Stimulated activated CD4-positive, alpha-beta T cell treated with anti-CD3 and anti-CD28 coated beads, Interleukin-15, amount 100 ng/mL, for 1 hour (primary cell): ENCODE results near the gene SMDT1.
"Not testable (repeated sequence)": the region's sequence is repeated elsewhere in the genome, so short reads cannot be mapped to it uniquely, and the experiment has no call there.

ENCODE experiments used
- DNase-seq, 2 donors: peaks; one replicate each; pipeline ENCODE4 v3.0.0-alpha.2; 2020; ENCODE audit warnings: low read depth in 1 of 2, low spot score in 1 of 2

SMDT1 gene

DNA sequence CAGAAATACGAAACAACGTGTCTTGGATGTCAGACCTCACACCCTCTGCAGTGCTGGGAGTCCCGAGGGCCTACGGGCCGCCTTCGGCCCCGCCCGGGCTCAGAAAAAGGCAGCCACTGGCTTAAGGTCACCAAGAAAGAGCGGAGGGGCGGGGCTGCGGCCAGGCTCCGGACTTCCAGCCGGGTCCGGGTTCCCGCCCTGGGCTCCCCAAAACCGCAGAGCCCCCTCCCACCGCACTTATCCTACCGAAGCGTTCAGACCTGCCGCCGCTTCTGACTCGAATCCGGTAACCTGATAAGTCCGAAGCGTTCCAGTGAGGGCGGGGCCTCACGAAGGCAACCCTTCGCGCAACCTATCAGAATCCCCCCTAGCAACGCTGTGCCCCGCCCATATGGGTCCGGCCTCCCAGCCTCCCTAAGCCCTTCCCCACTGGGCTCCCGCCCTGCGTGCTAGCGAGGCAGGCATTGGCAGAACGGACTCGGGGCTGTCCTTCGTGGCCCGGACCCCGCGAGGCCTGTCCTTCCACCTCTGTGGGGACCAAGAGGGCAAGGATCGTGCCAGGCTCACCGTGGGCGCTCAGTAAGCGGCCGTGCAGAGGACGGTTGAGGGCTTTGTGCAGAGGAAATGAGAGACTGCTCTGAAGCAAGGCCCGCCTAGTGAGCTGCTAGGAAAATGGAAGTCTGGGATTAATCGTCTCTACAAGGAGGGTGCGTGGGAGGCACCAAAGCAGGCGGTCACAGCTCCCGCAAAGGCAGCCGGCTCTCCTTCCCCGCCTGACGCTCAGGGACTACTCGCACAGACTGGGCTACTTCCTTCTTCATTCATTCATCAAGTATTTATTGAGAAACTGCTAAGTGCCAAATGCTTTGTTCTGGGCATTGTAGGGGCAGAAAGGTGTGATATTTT is 8.7 kb upstream of the SMDT1 start, which contains the start of gene NAGA:
Gene NAGA (minus strand): TSS at position 296 of the 906 bp plus-strand sequence. CDS start 515 bp downstream, outside the sequence.
- DNase-seq: peak; percentile 75 to 81

DNA sequence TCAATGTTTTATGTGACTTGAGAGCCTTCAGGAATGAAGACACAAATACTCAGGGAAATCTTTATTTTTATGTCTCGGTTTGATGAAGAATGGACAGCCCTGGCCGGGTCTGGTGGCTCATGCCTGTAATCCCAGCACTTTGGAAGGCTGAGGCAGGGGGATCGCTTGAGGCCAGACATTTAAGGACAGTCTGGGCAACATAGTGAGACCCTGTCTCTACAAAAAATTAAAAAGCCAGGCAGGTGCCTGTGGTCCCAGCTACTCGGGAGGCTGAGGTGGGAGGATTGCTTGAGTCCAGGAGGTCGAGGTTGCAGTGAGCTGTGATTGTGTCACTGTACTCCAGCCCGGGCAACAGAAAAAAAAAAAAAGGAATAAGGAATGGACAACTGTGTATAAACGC is 8.0 kb upstream of the SMDT1 start:
- DNase-seq: not testable (repeated sequence)

DNA sequence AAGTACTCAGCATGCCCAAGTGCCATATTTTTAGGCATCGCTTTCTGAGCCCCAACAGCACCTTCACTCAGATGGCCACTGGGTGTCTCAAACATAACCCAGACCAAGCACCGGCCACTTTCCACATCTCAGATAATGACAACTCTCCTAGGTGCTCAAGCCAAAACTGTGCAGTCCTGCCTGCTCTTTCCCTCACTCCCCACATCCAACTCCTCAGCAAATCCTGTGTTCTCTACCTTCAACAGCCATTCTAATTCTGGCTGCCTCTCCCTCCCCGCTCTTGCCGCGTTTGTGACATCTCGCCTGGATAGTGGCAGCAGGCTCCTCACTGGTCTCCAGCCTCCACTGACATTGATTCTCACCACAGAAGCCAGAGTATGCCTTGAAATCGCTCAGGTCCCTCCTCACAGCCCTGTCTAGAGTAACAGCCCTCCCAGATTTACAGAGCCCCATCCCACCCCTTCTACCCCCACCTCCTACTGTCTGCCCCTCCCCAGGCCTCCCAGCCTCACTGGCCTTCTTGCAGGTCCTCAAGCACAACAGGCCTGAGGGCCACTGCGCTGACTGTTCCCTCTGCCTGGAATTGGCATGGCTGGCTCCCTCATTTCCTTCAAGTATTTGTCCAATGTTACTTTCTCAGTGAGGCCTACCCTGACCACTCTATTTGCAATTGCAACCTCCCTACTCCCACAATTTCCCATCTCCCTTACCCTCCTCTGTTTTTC is 6.7 kb upstream of the SMDT1 start:
- DNase-seq: no peak

DNA sequence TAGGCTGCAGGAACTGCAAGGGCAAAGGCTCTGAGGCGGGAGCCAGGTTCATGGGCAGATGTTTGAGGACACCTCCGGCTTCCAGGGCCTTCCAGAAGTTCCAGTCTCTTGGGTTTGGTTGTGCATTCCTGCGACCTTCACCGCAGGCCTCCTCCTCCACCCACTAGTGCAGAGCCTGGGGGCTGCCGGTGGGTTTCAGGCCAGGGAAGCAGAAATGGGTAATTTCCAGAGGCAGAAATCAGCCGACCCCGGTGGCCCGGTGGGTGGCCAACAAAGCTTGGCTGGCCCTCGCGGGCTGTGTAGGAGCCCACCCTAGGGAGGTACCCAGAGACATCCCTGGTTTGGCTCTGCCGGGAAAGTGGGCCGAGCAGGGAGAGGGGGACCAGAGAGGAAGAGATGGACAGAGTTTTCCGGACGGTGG is 5.9 kb upstream of the SMDT1 start:
- no peak for DNase-seq

DNA sequence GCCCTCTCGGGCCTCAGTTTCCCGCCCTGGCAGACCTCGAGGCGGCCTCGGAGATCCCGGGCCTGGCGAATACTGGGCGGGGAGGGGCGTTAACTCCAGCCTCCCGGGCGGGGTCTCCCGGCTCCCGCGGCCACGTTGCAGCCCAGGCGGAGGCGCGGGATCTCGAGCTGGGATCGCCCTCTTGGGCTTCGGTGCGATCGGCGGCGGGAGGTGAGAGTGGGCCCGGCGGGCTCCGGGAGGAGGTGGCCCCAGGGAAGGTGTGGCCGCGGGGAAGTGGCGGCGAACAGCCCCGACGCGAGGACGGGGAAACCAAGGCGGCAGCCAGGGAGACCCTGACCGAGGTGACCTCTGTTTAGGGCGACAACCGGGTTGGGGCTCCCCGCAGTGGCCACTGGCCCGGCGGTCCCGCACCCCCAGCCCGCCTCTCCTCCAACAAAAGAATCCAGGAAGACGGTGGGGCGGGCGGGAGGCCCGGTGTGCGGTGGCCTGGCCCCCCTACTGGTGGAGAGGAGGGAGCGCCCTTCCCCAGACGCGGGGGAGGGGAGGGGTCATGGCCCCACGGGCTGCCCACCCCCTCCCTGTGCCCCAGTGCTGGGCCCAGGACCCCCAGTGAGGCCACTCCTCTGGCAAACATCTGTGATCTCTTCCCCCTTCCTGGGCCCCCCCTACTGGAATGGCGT is 5.2 kb upstream of the SMDT1 start, which contains the start of gene PHETA2:
Gene PHETA2 (plus strand): TSS at position 117 of the 680 bp plus-strand sequence. CDS start 3,046 bp downstream, outside the sequence.
- peak in 1 of 2 donors; percentile 35 for DNase-seq

DNA sequence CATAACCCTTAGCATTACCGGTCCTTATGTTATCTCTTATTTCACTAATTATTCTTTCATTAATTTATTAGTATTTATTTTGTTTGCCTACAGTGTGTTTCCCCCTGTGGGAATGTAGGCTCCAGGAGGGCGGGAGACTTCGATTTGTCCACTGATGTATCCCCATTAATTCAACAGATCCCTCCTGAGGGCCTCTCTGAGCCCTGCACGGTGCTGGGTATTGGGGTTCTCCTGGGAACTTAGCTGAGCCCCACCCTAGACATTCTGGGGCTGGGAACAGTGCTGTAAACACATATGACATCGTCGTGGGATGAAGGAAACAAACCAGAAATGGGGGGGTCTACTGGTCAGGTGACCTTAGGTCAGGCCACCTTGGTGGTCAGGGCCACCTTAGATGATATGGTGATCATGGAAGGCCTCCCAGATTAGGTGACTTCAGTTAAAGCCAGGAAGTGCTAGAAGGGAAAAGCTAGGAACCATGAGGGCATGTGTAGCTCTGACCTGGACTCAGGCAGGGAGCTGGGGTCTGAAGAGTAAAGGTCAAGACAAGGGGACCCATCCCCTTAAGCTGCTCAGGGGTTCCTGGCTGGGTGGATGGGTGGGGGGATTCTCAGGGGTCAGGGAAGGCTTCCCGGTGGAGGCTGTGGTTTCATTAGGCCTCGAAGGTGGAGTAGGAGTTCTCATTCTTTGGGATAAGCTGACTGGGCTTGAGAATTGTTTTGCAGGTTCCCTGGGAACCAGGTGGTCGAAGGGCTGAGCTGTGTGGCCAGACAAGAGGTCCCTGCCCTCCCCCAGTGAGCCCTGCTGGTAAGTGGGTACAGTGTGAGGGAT is 4.4 kb upstream of the SMDT1 start:
- DNase-seq: no peak

DNA sequence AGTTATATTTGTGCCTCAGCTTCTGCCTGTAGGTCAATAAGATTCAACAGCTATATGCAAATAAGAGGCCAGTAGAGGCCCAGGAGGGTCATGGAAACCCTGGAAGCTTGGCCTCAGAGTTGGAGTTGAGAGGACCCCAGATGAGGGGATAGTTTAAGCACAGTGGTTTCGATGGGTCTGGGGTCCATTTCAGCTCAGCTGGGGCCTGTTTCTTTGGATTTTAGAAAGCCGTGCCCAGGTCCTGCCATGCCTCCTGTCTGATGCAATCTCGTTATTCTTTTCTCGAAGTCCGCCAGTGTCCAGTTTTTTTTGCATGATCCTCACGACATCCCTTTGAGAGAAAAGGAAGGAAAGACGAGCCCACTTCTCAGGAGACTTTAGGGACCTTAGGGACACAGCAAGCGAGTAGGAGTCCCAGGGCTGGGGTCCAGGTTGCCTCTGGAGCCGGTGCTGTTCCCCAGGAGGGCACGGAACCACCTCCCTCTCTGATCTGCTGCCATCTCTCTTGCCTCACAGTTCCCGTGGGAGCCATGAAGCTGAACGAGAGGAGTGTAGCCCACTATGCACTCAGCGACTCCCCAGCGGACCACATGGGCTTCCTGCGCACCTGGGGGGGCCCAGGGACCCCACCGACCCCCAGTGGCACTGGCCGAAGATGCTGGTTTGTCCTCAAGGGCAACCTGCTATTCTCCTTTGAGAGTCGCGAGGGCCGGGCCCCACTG is 2.6 kb upstream of the SMDT1 start:
- DNase-seq: no peak

DNA sequence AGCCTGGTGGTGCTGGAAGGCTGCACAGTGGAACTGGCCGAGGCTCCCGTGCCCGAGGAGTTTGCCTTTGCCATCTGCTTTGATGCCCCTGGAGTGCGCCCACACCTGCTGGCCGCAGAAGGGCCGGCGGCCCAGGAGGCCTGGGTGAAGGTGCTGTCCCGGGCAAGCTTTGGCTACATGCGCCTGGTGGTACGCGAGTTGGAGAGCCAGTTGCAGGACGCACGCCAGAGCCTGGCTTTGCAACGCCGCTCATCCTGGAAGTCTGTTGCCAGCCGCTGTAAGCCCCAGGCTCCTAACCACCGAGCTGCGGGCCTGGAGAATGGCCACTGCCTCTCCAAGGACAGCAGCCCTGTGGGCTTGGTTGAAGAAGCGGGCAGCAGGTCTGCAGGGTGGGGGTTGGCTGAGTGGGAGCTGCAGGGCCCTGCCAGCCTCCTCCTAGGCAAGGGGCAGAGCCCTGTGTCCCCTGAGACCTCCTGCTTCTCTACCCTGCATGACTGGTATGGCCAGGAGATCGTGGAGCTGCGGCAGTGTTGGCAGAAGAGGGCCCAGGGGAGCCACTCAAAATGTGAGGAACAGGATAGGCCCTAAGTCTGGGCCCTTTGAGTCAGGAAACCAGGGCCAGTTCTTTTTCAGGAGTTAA is 1.9 kb upstream of the SMDT1 start:
- no peak for DNase-seq

DNA sequence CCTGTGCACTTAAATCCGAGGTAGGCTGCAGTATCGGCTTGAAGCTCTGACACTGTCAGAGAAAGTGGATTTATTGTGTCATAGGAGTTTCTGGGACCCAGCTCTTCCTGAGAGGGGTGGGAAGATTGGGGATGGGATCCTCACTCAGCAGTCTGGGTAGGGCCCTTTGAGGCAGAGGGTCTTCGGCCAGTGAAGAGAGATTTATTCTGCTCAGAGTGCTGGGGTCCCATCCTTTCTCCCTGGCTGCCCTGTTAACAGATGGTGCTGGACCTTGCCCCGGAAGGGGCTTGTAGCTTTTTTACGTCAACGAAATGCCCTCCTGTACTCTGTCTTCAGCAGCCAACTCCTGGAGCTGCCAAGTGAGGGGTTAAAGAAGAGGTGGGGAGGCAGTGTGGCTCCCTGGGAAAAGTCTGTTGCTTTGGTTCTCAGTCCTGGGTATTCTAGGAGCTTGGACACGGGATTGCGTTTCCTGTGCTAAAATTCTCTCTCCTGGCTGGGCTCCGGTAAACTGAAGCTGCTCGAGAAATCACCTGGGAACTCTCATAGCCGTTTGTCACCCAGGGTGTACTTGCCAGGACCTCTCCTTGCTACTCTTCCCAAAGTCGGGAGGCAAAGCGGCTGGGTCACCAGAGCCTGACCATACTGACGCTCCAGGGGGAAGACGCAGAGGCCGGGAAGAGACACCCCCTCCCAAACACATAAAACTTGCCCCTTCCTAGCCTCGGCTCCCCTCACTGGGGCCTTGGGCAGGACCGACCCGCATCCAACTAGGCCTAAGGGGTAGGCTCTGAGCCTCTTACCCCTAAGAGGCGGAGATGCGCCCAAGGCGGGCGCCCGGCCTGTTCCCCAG is 806 bp upstream of the SMDT1 start:
- no peak for DNase-seq

DNA sequence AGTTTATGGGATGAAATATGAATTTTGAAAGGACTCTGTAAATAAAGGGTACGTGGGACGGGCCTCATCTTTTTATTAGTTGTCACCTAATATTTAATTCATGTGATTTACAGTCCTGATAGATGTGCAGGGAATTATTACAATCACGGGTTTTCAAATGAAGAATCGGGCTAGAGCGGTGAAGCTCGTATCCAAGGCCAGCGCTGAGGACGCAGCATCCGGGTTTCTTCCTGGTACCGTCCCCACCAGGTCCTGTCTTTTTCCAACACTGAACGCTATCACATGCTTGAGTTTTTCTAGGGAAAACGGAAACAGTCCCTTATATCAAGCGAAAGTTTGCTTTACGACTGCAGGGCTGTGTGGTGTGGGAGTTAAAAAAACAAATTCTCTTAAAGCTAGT is 787 bp downstream of the SMDT1 start:
- no peak for DNase-seq

DNA sequence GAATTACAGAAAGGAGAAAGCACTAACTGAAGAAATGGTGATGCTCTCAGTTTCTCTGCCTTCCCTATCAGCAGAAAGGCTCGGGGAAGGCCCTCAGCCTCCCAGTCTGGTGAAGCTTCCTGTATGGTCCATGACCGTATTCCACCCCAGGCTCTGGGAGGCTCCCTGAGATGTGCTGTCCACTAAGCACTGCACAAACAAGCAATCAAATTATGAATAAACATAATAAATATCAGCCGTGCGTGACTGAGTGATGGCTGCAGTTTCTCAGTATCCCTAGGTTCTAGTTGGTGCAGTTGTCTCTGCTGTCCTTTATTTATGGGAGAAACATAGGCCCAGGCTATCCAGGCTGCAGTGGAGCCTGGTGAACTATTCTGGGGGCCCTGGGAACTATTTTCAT is 3.6 kb downstream of the SMDT1 start:
- no peak for DNase-seq

DNA sequence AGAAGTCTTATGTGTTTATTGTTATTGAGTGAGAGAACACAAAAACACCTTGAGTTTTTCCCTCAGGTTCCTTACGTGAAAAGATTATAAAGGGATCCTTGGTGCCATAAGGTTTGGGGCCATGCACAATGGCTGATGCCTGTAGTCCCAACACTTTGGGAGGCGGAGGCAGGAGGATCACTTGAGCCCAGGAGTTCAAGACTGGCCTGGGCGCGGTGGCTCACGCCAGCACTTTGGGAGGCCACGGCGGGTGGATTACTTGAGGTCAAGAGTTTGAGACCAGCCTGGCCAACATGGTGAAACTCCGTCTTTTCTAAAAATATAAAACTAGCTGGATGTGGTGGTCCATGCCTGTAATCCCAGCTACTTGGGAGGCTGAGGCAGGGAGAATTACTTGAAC is 5.4 kb downstream of the SMDT1 start:
- DNase-seq: no peak

DNA sequence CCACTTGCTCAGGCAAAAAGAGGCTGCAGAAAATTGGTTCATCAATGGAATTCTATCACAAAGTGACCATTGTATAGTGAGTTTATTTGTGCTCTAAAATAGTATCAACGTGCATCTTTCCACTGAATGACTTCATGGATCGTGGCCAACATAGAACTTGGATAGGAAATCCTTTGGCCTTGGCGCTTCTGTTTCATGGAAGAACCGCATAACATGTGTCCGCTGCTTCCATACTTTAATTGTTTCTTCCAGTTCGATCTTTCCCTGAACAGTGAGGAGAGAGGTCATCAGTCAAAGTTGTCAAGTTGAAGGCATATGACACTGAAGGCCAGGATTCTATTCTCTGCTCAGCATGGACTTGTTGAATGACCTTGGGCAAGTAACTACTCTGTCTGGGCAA is 6.6 kb downstream of the SMDT1 start:
- no peak for DNase-seq

DNA sequence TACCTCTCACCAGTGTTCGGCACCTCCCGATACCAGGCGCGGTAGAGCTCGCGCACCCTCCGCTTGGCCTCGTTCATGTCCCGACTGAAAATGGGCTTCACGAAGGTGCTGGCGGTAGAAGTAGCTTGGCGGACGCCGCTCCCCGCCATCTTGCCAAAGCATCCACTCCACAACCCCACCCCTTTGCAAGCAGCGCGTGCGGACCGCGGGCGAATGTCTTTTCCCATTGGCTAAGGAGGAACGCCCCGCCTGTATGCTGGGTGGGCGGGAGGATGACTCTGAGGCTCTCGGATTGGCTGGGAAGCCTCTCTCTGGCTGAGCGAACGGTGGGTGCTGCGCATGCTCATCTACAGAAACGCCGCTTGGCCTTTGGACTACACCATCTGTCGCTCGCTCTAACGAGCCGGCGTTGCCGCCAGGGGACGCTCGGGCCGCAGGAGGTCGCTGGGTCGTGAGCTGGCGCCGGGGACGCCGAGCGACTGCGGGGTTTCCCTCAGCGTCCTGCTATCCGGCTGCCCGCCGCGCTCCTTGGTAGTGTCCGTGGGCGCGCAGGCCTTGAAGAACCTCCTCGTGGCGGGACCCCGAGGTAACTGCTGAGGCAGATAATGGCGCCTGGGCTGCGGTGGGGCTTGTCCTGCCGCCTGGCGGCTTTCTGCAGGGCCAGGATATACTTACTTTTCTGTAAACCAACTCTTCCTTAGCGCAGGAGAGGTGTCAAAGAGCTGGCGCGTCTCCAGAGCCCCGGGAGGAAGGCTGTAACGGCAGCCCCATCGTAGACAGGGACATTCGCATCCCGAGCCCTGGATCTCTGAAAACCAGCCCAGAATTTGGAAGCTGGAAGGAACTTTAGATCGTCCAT is 11.3 kb downstream of the SMDT1 start, which contains the start of gene NDUFA6:
Gene NDUFA6 (minus strand): TSS at position 177 of the 859 bp plus-strand sequence. CDS start 28 bp downstream, at position 149.
- peak; percentile 94 to 97 for DNase-seq

DNA sequence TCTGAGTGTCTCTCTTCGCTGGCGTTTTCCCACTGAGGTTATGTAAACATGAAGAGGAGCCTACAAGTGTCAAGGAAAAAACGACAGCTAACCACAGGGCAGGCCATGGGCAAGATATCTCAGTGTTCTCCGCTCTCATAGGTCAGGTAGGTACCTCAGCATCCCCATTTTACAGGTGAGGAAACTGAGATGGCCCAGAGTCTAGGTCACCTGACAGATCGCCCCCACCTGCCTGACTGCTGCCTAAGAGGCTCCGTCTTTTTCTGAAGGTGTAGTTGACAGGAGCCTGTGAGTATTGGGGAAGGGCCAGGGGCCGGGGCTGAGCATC is 11.9 kb downstream of the SMDT1 start:
- no peak for DNase-seq

DNA sequence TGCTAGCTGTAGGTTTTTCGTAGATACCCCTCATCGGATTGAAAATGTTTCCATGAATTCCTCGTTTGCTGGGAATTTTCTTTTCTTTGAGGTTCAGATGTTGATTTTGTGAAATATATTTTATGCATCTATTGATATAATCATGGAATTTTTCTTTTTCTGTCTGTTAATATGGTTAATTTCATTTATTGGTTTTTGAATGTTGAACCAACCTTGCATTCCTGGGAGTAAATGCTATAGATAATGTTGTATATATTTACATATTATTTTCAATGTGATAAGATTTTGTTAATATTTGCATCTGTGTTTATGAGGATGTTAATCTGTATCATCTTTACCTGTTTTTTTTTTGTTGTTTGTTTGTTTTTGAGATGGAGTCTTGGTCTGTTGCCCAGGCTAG is 21.7 kb downstream of the SMDT1 start:
- no peak for DNase-seq

DNA sequence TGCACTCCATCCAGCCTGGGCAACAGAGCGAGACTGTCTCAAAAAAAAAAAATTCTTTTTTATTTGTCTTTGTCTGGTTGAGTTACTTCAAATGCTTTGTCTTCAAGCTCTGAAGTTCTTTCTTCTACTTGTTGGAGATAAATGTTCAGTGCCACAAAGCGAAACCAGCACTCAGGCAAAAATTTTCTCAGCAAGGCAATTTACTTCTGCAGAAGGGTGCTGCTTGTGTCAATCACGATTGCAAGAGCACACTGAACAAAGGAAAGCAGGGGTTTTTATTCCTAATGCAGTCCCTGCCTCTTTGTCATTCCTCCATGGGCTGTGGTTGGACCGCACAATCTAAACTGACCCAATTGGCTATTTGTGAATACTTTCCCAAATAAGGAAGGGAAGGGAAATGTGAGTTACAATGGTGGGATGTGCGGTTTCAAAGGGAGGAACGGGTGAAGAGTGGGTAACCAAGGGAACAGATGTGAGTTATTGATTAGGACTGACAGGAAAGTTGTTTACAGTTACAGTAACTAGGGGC is 24.9 kb downstream of the SMDT1 start:
- DNase-seq: not testable (repeated sequence)
